Vagina (tissue), 2 donors: ENCODE measurements around the gene CSK.

Experiments used
- CTCF ChIP-seq, 3 experiments: fragments of 450-650 bp in 2 of 3; fragments of 200-600 bp in 1 of 3; sonication (generic) in 1 of 3; IDR thresholded peaks; one replicate each; pipeline ENCODE4 v1.5.1; 2017 to 2019; ENCODE audit warnings: antibody characterized with exemption in 3 of 3, mild to moderate bottlenecking in 2 of 3, moderate library complexity in 2 of 3
- POLR2A ChIP-seq, 2 donors: fragments of 450-650 bp; IDR thresholded peaks; one replicate each; pipeline ENCODE4 v1.6.1; 2017; ENCODE audit warnings: antibody characterized with exemption in 2 of 2, mild to moderate bottlenecking in 2 of 2, moderate library complexity in 2 of 2

- TF ChIP-seq POLR2A (IDR thresholded peaks at IDR 0.05) (no peak), CTCF (IDR thresholded peaks at IDR 0.05) (no peak)
Observed at GRCh38 chr15:74749832-74750231, 32.0 kb upstream of the CSK start.
